ENCODE data around the gene NT5C1B. TPM values are rescaled to one million over a fixed set of nuclear protein-coding genes. Genes with fewer than 3 reads are reported as not detected.

NT5C1B gene
- total and polyA plus RNA-seq, 10 of the 15 experiments (the other 5 are each of a cell fraction or from before 2014, with no cell fraction given), result 0.40 to 0.44 TPM; not detected in 8

- Histone ChIP-seq H4K20me1 (ENCODE audit: control insufficient read depth, insufficient read depth) (no peaks in the 10 kb centered on the region), H3K4me2 (ENCODE audit: control insufficient read depth, insufficient read depth) (no peak overlapping the region), H3K79me2 (ENCODE audit: control insufficient read depth, insufficient read depth, low read length) (no peaks in the 10 kb centered on the region), H3K4me1 (ENCODE audit: control insufficient read depth, insufficient read depth, low read length) (no peaks in the 10 kb centered on the region), H3K36me3 (ENCODE audit: control insufficient read depth in 2 of 2, insufficient read depth in 2 of 2, low read length in 1 of 2) (peaks cover 0 to 5% of the 10 kb centered on the region in 2 experiments; a peak in 1 of 4 replicates), H3K9me3 (replicated peaks; ENCODE audit: control insufficient read depth, insufficient read depth, low read length) (no peaks in the 10 kb centered on the region), H3K9ac (ENCODE audit: control insufficient read depth, insufficient read depth, low read length) (no peak overlapping the region), H3K4me3 (no peak overlapping the region), H2AFZ (ENCODE audit: control insufficient read depth, low read depth, low read length) (no peak overlapping the region), H3K27ac (ENCODE audit: control insufficient read depth, insufficient read depth) (no peak overlapping the region), H3K27me3 (replicated peaks in 1 of 2; ENCODE audit: control insufficient read depth in 2 of 2, insufficient read depth in 2 of 2, low read length in 1 of 2) (no peaks in the 10 kb centered on the region)
- 54% methylated on average over 2 of the region's 2 CpGs for WGBS (ENCODE audit: insufficient coverage, insufficient replicate concordance, low lambda C conversion rate, missing lambda C conversion rate)
- no peak for ATAC-seq
- TF ChIP-seq TAF1 (IDR thresholded peaks at IDR 0.05; ENCODE audit: borderline replicate concordance, low read depth, low read length) (no peak), SUZ12 (IDR thresholded peaks at IDR 0.05; ENCODE audit: unreplicated experiment) (no peak), CHD4 (IDR thresholded peaks at IDR 0.05) (no peak), EZH2 (IDR thresholded peaks at IDR 0.05; ENCODE audit: borderline replicate concordance, control insufficient read depth, low read depth, low read length) (no peak), PKNOX1 (IDR thresholded peaks at IDR 0.05) (no peak), KAT2A (conservative IDR thresholded peaks at IDR 0.05; ENCODE audit: control insufficient read depth, low read depth, low read length) (no peak), ZBTB33 (IDR thresholded peaks at IDR 0.05) (no peak), MXI1 (IDR thresholded peaks at IDR 0.05; ENCODE audit: low read depth, low read length) (no peak), ZNF217 (IDR thresholded peaks at IDR 0.05) (no peak)
- TF ChIP-seq, protein P1, sequence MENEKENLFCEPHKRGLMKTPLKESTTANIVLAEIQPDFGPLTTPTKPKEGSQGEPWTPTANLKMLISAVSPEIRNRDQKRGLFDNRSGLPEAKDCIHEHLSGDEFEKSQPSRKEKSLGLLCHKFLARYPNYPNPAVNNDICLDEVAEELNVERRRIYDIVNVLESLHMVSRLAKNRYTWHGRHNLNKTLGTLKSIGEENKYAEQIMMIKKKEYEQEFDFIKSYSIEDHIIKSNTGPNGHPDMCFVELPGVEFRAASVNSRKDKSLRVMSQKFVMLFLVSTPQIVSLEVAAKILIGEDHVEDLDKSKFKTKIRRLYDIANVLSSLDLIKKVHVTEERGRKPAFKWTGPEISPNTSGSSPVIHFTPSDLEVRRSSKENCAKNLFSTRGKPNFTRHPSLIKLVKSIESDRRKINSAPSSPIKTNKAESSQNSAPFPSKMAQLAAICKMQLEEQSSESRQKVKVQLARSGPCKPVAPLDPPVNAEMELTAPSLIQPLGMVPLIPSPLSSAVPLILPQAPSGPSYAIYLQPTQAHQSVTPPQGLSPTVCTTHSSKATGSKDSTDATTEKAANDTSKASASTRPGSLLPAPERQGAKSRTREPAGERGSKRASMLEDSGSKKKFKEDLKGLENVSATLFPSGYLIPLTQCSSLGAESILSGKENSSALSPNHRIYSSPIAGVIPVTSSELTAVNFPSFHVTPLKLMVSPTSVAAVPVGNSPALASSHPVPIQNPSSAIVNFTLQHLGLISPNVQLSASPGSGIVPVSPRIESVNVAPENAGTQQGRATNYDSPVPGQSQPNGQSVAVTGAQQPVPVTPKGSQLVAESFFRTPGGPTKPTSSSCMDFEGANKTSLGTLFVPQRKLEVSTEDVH (IDR thresholded peaks at IDR 0.05; ENCODE audit: low read depth, partially characterized antibody), result no peak
- DNase-seq (ENCODE audit: low read depth, low spot score), result no peak
- in situ Hi-C loops (cut with MboI) (no loop called here), intact Hi-C loops (cut with micrococcal nuclease; ENCODE audit: unreplicated experiment) (no loop called here)
- SMC1A ChIA-PET (ENCODE audit: uncharacterized antibody, unreplicated experiment), result no interaction called here
- no peak for FAIRE-seq
- CTCF ChIA-PET, result interaction anchor here (0.7 kb wide), 1 partner anchor 26 kb away, joined by 3 read pairs; no protein-coding TSS in a partner anchor
- POLR2A ChIA-PET, result no interaction called here
- no TSS peak for BruUV-seq (replicated peaks)
- RAD21 ChIA-PET (ENCODE audit: unreplicated experiment), result no interaction called here
Observed at GRCh38 chr2:18551623-18552022, 37.7 kb downstream of the NT5C1B start.

All from GM12878 (cell line).